ENCODE results near the gene IQGAP3. TPM values are rescaled to one million over a fixed set of nuclear protein-coding genes. Genes with fewer than 3 reads are reported as not detected.
"Not testable (repeated sequence)": the region's sequence is repeated elsewhere in the genome, so short reads cannot be mapped to it uniquely, and the experiment has no call there.

Gene IQGAP3, protein sequence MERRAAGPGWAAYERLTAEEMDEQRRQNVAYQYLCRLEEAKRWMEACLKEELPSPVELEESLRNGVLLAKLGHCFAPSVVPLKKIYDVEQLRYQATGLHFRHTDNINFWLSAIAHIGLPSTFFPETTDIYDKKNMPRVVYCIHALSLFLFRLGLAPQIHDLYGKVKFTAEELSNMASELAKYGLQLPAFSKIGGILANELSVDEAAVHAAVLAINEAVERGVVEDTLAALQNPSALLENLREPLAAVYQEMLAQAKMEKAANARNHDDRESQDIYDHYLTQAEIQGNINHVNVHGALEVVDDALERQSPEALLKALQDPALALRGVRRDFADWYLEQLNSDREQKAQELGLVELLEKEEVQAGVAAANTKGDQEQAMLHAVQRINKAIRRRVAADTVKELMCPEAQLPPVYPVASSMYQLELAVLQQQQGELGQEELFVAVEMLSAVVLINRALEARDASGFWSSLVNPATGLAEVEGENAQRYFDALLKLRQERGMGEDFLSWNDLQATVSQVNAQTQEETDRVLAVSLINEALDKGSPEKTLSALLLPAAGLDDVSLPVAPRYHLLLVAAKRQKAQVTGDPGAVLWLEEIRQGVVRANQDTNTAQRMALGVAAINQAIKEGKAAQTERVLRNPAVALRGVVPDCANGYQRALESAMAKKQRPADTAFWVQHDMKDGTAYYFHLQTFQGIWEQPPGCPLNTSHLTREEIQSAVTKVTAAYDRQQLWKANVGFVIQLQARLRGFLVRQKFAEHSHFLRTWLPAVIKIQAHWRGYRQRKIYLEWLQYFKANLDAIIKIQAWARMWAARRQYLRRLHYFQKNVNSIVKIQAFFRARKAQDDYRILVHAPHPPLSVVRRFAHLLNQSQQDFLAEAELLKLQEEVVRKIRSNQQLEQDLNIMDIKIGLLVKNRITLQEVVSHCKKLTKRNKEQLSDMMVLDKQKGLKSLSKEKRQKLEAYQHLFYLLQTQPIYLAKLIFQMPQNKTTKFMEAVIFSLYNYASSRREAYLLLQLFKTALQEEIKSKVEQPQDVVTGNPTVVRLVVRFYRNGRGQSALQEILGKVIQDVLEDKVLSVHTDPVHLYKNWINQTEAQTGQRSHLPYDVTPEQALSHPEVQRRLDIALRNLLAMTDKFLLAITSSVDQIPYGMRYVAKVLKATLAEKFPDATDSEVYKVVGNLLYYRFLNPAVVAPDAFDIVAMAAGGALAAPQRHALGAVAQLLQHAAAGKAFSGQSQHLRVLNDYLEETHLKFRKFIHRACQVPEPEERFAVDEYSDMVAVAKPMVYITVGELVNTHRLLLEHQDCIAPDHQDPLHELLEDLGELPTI (N-terminal part only)
- 4.6 TPM for total RNA-seq (ENCODE audit: insufficient read depth, low replicate concordance)

DNA sequence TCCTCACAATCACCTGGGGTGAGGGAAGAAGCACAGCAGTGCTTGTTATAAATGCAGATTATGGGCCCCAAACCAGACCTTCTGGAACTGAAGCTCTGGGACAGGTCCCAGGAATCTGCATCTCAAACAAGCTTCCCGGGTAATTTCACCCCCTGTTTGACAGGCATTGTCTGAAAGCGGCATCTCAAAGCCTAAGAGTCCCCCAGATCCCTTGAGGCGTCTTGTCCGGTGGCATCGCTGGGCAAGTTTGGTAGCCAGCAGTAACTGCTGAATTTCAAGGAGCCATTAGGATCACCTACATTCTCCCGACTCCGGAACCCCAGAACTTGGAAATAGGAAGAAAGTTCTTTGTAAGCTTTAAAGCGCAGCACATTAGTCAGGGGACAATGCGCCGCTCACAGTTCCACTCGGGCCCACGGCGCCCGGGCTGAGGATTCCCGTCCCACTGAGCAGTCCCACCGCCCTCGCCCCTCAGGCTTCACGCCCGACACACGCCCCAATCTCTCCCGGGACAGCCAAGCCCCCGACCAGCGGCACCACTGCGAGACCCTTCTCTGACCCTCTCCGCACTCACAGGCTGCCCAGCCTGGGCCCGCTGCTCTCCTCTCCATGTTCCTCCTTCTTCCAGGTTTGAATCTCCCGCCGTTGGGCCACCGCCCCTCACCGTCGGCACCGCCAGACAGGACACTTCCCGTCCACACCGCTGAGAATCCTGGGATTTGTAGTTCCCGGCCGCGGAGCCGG is at the start of gene IQGAP3:
Gene IQGAP3 (minus strand): TSS at position 647 of the 744 bp plus-strand sequence. CDS start 36 bp downstream, at position 611.
- DNase-seq (ENCODE audit: low spot score), result peak; percentile 87

DNA sequence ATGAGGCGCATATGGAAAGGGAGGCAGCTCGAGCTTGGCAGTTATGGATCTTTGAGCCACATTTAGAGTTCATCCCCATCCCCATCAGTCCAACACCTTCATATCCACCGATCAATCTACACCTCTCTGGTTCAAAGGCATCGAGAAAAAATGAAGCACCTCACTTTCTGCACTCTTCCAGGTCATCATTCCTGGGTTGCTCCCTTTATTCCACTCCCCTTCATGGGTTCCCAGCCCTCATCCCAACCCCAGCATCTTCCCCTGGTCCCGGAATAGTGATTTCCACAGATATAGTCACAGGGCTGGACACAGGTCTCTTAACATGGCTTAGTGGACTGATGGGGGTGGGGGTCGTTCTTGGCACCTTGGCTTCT is 47.2 kb upstream of the IQGAP3 start:
- no peak for DNase-seq (ENCODE audit: low spot score)

DNA sequence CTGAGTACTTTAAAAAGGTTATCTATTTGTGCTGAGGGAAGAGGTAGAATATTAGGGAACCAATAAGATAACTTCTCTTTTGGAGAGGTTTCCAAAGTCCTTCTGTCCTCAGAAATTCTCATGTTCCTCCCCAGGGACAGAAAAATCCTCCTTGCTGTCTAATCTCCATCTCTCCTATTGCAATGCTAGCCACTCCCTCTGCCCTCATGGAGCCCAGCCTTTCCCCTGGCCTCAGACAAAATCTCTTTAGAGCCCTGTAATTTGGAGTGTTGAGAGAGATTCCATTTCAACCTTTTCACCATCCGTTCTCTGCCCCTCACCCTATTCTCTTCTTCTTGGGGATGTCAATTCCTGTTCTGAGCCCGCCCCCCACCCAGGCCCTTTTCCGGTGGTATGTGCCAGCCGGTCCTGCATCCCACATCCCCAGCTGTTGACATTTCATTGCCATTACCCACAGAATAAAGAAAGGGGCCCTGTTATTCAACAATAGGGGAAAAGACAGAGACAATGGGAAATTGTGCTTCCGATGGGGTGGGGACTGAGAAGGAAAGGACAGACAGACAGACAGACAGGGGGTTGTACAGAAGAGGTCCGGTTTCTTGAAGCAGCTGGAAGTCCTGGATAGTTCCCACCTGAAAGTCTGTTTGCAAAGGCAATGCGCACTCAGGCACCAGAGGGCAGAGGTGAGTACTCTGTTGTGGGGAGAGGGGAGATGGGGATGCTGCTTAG is 46.7 kb upstream of the IQGAP3 start, which contains the start of gene HAPLN2:
Gene HAPLN2 (plus strand): TSS at position 563 of the 729 bp plus-strand sequence. CDS start 4,076 bp downstream, outside the sequence.
- no peak for DNase-seq (ENCODE audit: low spot score)

DNA sequence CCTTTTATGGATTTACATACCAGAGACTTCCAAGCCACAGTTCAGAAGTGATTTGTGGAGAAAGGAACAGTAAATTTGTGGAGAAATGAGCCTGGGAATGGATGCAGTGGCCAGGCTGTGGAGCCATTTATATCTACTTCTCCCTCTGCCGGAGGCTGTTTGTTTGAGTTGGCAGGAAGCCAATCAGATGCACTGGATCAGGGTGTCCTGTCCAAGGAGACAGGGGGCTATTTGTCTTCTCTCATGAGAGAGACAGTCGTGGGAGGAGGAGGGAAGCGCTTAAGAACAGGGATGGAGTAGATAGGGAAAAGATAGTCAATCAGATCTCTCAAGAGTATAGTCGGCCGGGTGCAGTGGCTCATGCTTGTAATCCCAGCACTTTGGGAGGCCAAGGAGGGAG is 44.1 kb upstream of the IQGAP3 start:
- DNase-seq (ENCODE audit: low spot score), result peak; percentile 63

DNA sequence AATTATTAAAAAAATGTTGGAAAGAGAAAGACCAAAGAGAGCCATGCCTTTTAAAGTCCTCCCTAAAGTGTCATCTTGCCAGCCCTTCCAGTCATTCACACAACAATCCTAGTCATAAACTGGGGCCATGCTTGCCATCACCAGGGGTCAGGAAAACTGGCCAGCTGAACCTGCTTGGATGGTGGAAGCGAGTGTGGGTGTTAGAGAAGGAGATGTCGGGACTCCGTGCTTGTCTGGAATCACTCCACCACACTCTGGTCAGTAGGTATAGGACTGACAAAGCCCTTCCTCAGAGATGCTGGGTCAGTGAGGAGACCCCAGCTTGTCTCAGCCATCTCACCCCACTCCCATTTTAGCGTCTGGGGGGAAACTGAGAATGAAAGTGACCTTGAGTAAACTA is 43.6 kb upstream of the IQGAP3 start:
- no peak for DNase-seq (ENCODE audit: low spot score)

DNA sequence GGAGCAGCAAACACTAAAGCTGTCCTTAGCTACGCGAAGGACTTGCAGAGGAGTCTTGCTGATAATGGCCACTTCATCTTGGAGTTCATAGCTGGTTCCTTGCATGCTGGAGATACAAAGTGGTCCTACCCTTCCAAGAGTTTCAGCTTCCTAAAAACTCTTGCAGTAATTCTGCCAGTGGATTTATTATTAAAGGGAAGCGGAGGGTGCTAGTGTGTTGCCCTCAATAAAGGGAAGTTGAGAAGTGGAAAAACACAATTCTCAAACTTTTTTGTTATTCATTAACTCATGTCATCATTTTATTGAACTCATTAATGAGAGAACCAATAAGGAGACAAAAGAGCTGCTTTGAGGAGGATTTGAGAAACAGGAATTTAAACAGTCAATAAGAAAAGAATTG is 40.3 kb upstream of the IQGAP3 start:
- no peak for DNase-seq (ENCODE audit: low spot score)

DNA sequence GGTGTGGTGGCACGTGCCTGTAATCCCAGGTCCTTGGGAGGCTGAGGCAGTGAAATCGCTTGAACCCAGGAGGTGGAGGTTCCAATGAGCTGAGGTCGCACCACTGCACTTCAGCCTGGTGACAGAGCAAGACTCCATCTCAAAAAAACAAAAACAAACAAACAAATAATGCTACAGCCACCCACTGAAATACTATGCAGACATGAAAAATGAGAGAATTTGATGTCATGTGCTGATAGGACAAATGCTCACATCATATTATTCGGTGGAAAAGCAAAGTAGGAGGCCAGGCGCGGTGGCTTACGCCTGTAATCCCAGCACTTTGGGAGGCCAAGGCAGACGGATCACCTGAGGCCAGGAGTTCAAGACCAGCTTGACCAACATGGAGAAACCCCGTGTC is 37.7 kb upstream of the IQGAP3 start:
- DNase-seq (ENCODE audit: low spot score), result not testable (repeated sequence)

DNA sequence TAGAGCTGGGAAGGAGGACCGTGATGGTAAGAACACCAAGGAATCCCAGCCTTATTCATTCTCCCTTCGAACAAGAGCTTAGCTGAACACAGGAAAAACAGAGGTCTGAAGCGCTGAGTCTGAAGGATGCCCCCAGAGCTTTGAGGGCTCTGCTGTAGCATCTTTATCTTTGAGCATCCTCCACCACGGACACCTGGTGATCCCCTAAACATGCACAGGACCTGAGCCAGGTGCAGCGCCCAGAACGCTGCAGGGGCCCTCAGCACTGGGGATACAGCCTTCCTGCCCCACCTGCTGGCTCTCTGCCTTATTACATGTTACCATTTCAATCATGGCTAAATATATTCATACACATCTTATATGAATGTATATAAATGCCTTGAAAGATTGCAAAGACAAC is 36.6 kb upstream of the IQGAP3 start:
- DNase-seq (ENCODE audit: low spot score), result no peak

DNA sequence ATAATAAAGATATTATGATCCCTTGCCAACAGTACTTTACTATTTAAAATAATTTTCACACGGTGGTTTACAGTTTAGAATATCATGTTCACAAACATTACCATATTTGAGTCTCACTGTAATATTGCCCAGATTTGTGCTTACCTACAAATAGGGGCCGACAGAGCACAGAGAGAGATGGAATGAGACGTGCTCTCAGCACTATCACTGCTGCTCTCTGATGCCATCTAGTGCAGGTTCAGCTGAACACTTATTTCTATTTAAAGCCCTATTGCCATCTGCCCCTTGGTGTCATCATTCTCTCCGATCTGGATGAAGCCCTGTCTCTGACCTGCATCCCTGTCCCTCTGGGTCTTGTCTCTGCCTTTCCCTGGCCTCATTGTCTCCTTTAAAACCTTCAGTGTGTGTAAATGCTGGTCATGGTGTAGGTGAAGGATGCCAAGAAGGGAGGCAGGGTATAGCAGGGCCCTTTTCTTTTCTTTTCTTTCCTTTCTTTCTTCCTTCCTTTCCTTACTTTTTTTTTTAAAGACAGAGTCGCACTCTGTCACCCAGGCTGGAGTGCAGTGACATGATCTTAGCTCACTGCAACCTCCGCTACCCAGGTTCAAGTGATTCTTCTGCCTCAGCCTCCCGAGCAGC is 35.8 kb upstream of the IQGAP3 start:
- DNase-seq (ENCODE audit: low spot score), result peak; percentile 76

DNA sequence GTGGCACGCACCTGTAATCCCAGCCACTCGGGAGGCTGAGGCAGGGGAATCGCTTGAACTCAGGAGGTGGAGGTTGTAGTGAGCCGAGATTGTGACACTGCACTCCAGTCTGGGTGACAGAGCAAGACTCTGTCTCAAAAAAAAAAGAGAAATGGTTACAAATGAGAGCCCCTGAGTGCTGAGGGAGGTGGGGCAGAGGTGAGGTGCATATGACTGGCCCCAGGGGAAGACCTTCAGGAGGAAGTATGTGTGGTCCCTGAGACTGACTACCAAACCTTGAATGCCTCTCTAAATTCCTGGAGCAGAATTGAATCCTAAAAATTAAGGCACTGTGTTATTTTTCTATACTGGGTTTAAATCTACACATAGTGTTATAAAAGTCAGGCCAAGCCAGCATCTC is 35.0 kb upstream of the IQGAP3 start:
- not testable (repeated sequence) for DNase-seq (ENCODE audit: low spot score)

DNA sequence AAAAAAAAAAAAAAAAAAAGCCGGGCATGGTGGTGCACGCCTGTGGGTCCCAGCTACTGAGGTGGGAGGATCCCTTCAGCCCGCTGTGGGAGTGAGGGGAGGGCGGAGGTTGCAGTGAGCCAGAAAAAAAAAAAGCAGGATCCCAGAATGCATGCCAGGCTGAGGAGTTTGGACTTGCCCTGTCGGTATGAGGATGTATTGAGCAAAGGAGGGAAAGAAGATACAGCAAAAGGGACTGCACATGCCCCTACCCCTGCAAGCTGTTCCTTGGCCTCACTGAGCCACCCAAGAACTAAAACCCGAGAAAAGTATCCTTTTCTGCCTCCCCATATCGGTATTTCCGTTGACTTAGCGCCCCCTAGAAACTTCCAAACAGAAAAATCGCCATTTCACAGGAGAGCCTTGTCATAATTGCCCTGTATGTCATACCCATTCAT is 30.2 kb upstream of the IQGAP3 start:
- DNase-seq (ENCODE audit: low spot score), result no peak

DNA sequence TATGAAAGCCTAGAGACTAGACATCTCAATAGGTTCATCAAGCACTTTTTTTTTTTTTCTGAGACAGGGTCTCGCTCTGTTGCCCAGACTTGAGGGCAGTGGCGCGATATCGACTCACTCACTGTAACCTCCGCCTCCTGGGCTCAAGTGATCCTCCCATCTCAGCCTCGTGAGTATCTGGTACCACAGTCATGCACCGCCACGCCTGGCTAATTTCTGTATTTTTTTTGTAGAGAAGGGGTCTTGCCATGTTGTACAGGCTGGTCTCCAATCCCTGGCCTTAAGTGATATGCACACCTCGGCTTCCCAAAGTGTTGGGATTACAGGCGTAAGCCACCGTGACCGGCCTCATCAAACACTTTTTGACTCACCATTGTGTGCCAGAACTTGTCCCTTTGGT is 29.5 kb upstream of the IQGAP3 start:
- DNase-seq (ENCODE audit: low spot score), result no peak

DNA sequence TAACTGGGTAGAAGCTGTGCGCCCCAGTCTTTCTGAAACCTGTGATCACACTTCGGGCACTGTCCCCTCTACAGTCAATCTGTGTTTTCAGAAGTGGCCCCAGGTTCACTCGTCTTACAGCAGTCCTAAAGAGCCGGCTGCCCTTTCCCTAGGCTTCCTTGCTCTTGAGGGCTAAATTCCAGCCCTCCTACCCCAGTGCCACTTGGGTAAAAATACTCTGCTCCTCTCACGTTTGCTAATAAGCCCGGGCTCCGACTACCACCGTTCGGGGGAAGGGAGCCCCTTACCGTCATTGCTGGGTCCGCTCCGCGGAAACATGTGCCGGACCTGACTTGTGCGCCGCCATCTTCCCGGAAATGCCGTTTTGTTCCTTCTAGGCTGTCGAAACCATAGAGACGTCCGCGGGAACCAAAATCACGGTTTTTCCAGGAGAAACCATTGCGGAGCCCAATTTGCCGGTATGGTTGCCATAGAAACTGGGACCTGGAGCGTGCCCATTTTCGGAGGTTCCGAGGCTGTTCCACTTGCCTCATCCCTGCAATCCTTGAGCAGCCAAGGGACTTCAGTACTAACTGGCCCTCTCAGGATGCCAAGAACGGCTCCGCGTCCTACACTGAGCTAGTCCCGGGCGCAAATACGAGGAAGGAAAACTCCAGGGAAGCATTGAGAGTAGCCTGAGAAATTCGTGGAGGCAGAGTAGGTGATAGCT is 28.9 kb upstream of the IQGAP3 start, which contains the start of gene GPATCH4:
Gene GPATCH4 (minus strand): TSS at position 358 of the 709 bp plus-strand sequence.
- DNase-seq (ENCODE audit: low spot score), result peak; percentile 91

DNA sequence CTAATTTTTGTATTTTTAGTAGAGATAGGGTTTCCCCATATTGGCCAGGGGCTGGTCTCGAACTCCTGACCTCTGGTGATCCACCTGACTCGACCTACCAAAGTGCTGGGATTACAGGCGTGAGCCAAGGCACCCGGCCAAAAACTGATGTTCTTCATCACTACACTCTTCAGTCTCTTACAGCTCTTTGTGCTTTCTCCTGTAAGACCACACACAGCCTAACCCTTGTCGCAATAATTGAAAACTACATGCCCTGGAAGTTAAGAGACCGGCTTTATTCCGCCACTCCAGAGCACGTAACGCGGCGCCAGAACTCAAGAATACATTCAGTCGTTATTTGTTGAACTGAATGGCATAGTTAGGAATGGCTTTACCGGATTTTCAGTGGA is 28.4 kb upstream of the IQGAP3 start:
- no peak for DNase-seq (ENCODE audit: low spot score)

DNA sequence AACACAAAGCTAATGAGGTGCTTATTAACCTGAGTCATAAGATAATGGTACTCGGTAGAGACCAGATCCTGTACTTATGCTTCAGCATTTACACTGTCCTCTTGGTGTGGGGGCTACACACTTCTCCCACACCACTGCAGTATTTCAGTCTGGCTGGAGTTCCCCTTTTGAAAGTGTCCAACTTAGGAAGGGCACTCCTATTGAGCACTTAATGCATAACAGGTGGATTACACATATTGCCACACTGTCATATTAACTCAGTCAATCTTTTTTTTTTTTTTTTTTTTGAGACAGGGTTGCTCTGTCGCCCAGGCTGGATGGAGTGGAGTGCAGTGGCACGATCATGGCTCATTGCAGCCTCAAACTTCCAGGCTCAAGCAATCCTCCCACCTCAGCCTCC is 27.4 kb upstream of the IQGAP3 start:
- no peak for DNase-seq (ENCODE audit: low spot score)

DNA sequence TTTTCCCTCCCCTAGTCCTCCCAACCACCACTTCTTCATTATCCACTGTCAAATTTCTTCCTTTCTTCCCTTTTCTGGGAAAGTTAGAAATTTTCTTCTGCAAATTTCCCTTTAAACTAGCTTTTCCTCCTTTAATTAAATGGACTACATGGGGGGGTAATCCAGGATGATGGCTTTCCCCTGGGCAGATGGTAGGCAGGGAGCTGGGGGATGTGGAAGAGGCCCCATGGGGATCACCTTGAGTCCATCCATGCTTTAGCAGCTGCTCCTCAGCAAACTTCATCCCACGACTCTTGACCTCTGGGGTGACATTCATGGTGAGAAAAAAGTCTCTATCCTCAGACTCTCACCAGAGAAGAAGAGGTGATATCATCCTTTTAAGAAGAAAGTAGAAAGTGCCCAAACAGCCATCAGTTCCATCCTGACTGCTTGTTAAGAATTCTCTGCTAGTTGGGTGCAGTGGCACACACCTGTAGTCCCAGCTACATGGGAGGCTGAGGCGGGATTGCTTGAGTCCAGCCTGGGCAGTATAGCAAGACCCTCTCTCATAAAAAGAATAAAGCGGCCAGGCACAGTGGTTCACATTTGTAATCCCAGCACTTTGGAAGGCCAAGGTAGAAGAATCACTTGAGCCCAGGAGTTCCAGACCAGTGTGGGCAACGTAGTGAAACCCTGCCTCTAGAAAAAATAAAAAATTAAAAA is 26.5 kb upstream of the IQGAP3 start:
- DNase-seq (ENCODE audit: low spot score), result no peak

DNA sequence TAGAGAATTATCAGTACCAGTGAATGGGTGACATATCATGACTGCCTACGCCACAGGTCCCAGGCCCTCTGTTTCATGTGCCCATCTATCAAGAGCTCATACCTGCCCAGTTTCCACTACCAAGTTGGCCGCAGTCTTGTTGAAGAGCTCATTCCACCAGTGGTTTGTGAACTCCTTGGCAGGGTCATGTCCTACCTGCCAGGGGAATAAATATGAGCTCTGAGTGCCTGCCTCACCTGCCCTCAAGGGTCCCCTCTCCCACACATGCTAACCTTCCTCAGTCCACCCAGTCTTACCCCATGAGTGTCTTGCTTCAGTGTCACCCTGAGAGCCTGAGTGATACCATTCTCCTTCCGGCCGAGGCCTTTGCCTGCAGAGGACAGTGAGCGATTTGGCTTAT is 25.8 kb upstream of the IQGAP3 start:
- no peak for DNase-seq (ENCODE audit: low spot score)

DNA sequence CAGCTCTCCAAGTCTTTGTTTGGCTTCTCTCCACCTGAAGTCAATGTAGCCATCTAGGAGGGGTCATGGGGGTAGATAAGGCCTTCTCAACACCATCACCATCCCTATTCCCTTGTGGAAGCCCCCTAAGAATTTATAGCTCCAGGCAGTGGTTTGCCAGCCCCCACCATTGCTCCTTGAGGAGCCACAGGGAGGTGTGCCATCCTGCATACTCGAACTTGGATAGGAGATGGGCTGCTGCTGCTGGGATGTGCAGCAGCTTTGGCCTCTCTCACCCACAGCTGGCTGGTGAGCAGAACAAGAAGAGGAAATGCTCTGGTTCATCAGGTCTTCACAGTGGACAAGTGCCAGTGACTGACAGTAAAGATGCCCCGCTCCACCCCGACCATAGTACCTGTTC is 24.1 kb upstream of the IQGAP3 start:
- DNase-seq (ENCODE audit: low spot score), result no peak

Data from umbilical cord (tissue), 2 donors.